Hepatocyte (in vitro differentiated cells): ENCODE results near the gene LPAR1. TPM values are rescaled to one million over a fixed set of nuclear protein-coding genes. Genes with fewer than 3 reads are reported as not detected.
A peak's percentile ranks its signal among the peaks of the same experiment; 100 is the strongest.

ENCODE experiments used
- DNase-seq: peaks from one replicate; pipeline ENCODE4 v3.0.0-alpha.2; 2016; ENCODE audit warnings: low spot score
- H2AFZ ChIP-seq: fragments of 200-600 bp; sonication (generic); 2 replicates; pipeline ENCODE4 v1.6.0; 2016; ENCODE audit warnings: antibody characterized with exemption, mild to moderate bottlenecking
- H3K27ac ChIP-seq: fragments of 200-600 bp; sonication (generic); 2 replicates; pipeline ENCODE4 v1.5.1; 2016; ENCODE audit warnings: mild to moderate bottlenecking
- H3K27me3 ChIP-seq: fragments of 200-600 bp; sonication (generic); 2 replicates; pipeline ENCODE4 v1.6.1; 2016
- H3K36me3 ChIP-seq: fragments of 200-600 bp; sonication (generic); replicated peaks from 2 replicates; pipeline ENCODE4 v1.5.1; 2016; ENCODE audit warnings: low read depth; ENCODE audit not compliant: insufficient read depth
- H3K4me1 ChIP-seq: fragments of 200-600 bp; sonication (generic); 2 replicates; pipeline ENCODE4 v1.5.1; 2016; ENCODE audit warnings: mild to moderate bottlenecking, moderate library complexity; ENCODE audit not compliant: insufficient read depth
- H3K4me2 ChIP-seq: fragments of 200-600 bp; sonication (generic); 2 replicates; pipeline ENCODE4 v1.6.0; 2016
- H3K4me3 ChIP-seq: fragments of 200-600 bp; sonication (generic); 2 replicates; pipeline ENCODE4 v1.5.1; 2016; ENCODE audit warnings: mild to moderate bottlenecking
- H3K79me2 ChIP-seq: fragments of 200-600 bp; sonication (generic); 2 replicates; pipeline ENCODE4 v1.6.0; 2017; ENCODE audit warnings: mild to moderate bottlenecking
- H3K9me2 ChIP-seq: fragments of 200-600 bp; sonication (generic); replicated peaks from 2 replicates; pipeline ENCODE4 v1.6.0; 2017; ENCODE audit warnings: mild to moderate bottlenecking; ENCODE audit not compliant: insufficient read depth
- H3K9me3 ChIP-seq: fragments of 200-600 bp; sonication (generic); 2 replicates; pipeline ENCODE4 v1.5.1; 2016; ENCODE audit warnings: low read depth, mild to moderate bottlenecking
- H4K20me1 ChIP-seq: fragments of 200-600 bp; sonication (generic); 2 replicates; pipeline ENCODE4 v1.6.0; 2016; ENCODE audit warnings: mild to moderate bottlenecking; ENCODE audit not compliant: insufficient read depth, poor library complexity, severe bottlenecking
- CTCF ChIP-seq: fragments of 200-600 bp; sonication (generic); IDR thresholded peaks from 2 replicates; pipeline ENCODE4 v1.5.1; 2016; ENCODE audit warnings: antibody characterized with exemption, mild to moderate bottlenecking; ENCODE audit not compliant: poor library complexity
- EZH2 ChIP-seq: fragments of 200-600 bp; sonication (generic); IDR thresholded peaks from 2 replicates; pipeline ENCODE4 v1.6.1; 2016; ENCODE audit warnings: antibody characterized with exemption, mild to moderate bottlenecking, borderline replicate concordance
- EZH2phosphoT487 ChIP-seq: fragments of 200-600 bp; sonication (generic); IDR thresholded peaks from one replicate; pipeline ENCODE4 v1.6.1; 2018; ENCODE audit warnings: antibody characterized with exemption, mild to moderate bottlenecking, low read depth, moderate library complexity; ENCODE audit not compliant: unreplicated experiment, severe bottlenecking
- WGBS: methylation state at CpG from one replicate; pipeline ENCODE4 v1.1.6; 2016; ENCODE audit warnings: low lambda C conversion rate; ENCODE audit errors: missing lambda C conversion rate; 5-methylcytosine and 5-hydroxymethylcytosine counted together
- polyA plus RNA-seq: library from polyadenylated mRNA; unstranded; fragments of >200 nt; fragmentation: Nextera tagmentation; extraction: Ambion mirVana; gene quantifications from 2 replicates; pipeline ENCODE4 v1.2.1, GENCODE V29; 2016
- total RNA-seq: library from RNA; depleted of rRNA; stranded (reverse); fragments of >200 nt; gene quantifications from 2 replicates; pipeline ENCODE4 v1.2.3, GENCODE V29; 2014

LPAR1 gene
- total and polyA plus RNA-seq, 2 experiments from 2014 or later, result 20.2 to 36.8 TPM

DNA sequence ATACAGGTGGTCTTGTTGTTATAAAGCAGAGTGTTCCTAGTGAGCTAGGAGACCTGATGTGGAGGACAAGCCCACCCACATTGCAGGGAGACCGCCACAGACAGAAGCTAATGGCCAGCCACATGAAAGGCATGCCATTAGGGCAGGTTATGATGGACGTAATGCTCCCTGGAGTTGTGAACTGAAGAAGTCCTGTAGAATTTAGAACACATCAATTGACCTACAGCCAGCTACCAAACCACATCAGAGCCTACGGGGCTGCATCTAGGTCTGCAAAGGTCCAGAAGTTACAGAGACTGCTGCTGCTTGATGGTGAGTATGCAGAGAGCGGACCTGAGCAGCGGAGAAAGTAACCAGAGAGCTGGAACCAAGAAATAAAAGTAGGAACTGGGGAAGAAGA, 116.6 kb downstream of the LPAR1 start:
- no peak for DNase-seq
- 88% methylated on average over 5 of the region's 5 CpGs for WGBS
- Histone ChIP-seq H3K27me3 (no peaks in the 10 kb centered on the region), H3K9me2 (no peaks in the 10 kb centered on the region), H3K36me3 (no peaks in the 10 kb centered on the region), H2AFZ (no peak overlapping the region), H3K9me3 (no peaks in the 10 kb centered on the region), H3K4me3 (no peak overlapping the region), H3K27ac (no peak overlapping the region), H3K4me2 (no peak overlapping the region), H3K79me2 (peaks cover 18% of the 10 kb centered on the region), H3K4me1 (no peaks in the 10 kb centered on the region), H4K20me1 (no peaks in the 10 kb centered on the region)
- TF ChIP-seq EZH2phosphoT487 (no peak), CTCF (no peak), EZH2 (no peak)

DNA sequence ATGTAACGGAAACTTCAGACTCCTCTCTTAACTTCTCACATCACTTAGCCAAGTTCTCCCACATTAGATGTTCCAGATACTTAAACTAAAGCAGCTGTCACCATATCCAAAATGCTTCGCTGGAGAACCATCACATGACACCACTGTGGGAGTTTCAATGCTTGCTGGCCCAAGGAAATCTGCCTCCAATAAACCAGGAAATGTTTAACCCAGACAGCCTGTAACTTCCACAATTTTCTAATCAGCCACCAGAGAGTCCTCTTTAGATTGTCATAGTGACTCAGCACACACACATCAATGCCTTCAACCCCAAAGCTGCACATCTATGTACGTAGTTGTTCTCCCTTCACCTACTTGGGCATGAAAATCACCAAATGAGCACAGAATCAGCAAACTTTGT, 118.7 kb downstream of the LPAR1 start:
- DNase-seq, result peak; percentile 57
- Histone ChIP-seq H3K9me2 (no peaks in the 10 kb centered on the region), H3K9me3 (no peaks in the 10 kb centered on the region)

DNA sequence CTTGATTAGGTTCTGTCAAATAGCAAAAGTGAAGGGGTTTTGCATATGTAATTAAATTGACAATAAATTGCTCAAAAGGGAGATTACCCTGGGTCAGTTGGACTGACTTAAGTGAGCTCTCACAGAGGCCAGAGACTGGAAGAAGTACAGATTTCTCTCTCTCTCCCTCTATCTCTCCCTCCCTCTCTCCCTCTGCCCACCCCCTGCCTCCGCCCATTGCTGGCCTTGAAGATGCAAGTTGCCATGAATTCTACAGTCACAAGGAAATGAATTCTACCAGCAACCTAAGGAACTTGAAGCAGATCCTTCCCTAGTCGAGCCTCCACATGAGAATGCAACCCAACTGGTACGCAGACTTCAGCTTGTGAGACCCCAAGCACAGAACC, 119.2 kb downstream of the LPAR1 start:
- TF ChIP-seq EZH2 (no peak), CTCF (no peak), EZH2phosphoT487 (no peak)
- no peaks in the 10 kb centered on the region for H3K27me3 ChIP-seq
- no peaks in the 10 kb centered on the region for H4K20me1 ChIP-seq
- H3K4me2 ChIP-seq, result no peak overlapping the region
- H3K27ac ChIP-seq, result peak overlapping the region; percentile 56
- no peaks in the 10 kb centered on the region for H3K9me3 ChIP-seq
- peaks cover 16% of the 10 kb centered on the region for H3K79me2 ChIP-seq
- H3K9me2 ChIP-seq, result no peaks in the 10 kb centered on the region
- DNase-seq, result no peak
- no peaks in the 10 kb centered on the region for H3K4me1 ChIP-seq
- no peaks in the 10 kb centered on the region for H3K36me3 ChIP-seq
- 97% methylated on average over 3 of the region's 3 CpGs for WGBS
- no peak overlapping the region for H3K4me3 ChIP-seq
- H2AFZ ChIP-seq, result no peak overlapping the region

More for the DNA sequence above, 118.7 kb downstream of the LPAR1 start:
- Histone ChIP-seq H3K79me2 (peaks cover 19% of the 10 kb centered on the region), H3K4me1 (no peaks in the 10 kb centered on the region), H2AFZ (no peak overlapping the region), H4K20me1 (no peaks in the 10 kb centered on the region), H3K27me3 (no peaks in the 10 kb centered on the region), H3K27ac (peak overlapping the region; percentile 56), H3K4me2 (no peak overlapping the region), H3K36me3 (no peaks in the 10 kb centered on the region), H3K4me3 (no peak overlapping the region)
- TF ChIP-seq EZH2 (no peak), CTCF (no peak), EZH2phosphoT487 (no peak)
- WGBS, result 64% methylated on average over 3 of the region's 3 CpGs
